Fibroblast of pulmonary artery (primary cell): Measurements from ENCODE around the gene MOV10L1.

Experiments used
- DNase-seq: peaks from one replicate; pipeline ENCODE4 v3.0.0-alpha.2; 2010; ENCODE audit warnings: low read depth
- H3K4me3 ChIP-seq: replicated peaks from 2 replicates; pipeline ENCODE4 v1.5.1; 2011; ENCODE audit warnings: low read depth, mild to moderate bottlenecking, control low read depth, low read length, moderate library complexity
- TF ChIP-seq, protein P1 (sequence below): IDR thresholded peaks from 2 replicates; pipeline ENCODE4 v1.5.1; 2011; ENCODE audit warnings: mild to moderate bottlenecking, control low read depth, low read length, inconsistent platforms; ENCODE audit errors: missing control alignments

Gene MOV10L1

DNA sequence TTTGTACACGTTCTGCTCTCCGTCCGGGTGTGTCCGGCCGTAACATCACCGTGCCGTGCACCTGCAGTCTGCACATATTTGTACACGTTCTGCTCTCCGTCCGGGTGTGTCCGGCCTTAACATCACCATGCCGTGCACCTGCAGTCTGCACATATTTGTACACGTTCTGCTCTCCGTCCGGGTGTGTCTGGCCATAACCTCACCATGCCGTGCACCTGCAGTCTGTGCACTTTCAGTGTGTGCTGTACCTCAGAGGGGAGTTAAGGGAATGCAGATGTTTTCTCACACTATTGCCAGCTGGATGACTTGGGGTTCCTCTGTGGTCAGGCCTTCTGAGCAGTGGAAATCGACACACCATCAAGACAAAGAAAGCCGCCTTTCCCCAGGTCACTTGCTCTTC, 35.9 kb upstream of the MOV10L1 start:
- TF ChIP-seq, protein P1, sequence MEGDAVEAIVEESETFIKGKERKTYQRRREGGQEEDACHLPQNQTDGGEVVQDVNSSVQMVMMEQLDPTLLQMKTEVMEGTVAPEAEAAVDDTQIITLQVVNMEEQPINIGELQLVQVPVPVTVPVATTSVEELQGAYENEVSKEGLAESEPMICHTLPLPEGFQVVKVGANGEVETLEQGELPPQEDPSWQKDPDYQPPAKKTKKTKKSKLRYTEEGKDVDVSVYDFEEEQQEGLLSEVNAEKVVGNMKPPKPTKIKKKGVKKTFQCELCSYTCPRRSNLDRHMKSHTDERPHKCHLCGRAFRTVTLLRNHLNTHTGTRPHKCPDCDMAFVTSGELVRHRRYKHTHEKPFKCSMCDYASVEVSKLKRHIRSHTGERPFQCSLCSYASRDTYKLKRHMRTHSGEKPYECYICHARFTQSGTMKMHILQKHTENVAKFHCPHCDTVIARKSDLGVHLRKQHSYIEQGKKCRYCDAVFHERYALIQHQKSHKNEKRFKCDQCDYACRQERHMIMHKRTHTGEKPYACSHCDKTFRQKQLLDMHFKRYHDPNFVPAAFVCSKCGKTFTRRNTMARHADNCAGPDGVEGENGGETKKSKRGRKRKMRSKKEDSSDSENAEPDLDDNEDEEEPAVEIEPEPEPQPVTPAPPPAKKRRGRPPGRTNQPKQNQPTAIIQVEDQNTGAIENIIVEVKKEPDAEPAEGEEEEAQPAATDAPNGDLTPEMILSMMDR = no peak
- H3K4me3 ChIP-seq = no peak overlapping the region
- DNase-seq = no peak

DNA sequence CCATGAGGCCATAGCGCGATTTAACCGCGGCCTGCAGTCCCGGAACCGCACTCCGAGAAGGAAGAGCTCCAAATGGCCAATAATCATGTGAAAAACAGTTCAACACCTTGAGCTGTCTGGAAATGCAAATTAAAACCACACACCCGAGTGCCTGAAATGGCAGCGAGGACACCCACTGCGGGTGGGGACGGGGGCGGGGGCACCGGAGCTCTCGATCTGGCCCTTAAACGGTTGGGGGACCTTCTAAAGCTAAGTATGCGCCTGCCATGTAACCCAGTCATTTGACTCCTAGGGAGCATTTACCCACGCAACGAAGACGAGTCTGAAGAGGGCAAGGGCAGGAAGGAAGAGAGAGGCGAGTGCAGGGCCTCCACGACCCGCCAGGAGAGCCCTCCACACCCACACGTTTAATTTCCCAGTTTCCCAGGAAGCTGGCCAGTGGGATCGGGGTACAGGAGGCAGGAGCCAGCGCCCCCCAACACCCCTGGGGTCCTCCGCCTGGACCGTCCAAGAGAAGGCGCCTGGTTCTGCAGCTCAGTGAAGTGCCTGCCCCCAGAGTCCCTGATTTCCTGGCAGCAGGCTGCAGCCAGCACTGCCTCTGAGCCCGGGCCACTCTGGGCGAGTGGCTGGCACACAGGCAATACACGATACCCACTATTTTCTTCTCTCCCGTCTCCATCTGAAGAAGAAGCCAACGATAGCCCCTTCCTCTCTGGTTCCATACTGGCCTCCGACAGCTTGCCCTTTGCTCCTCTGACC, 33.4 kb upstream of the MOV10L1 start:
- TF ChIP-seq, protein P1 = no peak
- no peak for DNase-seq
- H3K4me3 ChIP-seq = no peak overlapping the region

DNA sequence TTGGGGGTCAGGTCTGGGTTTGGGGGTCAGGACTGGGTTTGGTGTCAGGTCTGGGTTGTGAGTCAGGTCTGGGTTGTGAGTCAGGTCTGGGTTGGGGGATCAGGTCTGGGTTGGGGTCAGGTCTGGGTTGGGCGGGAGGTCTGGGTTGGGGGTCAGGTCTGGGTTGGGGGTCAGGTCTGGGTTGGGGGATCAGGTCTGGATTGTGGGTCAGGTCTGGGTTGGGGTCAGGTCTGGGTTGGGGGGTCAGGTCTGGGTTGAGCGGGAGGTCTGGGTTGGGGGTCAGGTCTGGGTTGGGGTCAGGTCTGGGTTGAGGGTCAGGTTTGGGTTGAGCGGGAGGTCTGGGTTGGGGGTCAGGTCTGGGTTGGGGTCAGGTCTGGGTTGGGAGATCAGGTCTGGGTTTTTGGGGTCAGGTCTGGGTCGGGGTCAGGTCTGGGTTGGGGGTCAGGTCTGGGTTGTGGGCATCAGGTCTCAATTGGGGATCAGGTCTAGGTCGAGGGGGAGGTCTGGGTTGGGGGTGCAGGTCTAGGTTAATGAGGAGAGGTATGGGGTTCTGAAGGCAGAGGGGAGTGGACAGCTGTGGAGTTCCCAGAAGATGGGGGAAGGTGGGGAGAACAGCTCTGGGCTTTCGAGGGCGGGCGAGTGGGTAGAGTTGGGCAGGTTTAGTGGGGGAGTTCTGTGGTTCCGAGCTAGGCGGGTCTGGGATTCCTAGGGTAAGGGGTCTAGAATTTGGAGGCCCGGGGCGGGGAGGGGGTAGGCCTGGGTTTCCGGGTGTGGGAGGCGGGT, 32.3 kb upstream of the MOV10L1 start:
- DNase-seq = no peak
- H3K4me3 ChIP-seq = no peak overlapping the region
- TF ChIP-seq, protein P1 = no peak

DNA sequence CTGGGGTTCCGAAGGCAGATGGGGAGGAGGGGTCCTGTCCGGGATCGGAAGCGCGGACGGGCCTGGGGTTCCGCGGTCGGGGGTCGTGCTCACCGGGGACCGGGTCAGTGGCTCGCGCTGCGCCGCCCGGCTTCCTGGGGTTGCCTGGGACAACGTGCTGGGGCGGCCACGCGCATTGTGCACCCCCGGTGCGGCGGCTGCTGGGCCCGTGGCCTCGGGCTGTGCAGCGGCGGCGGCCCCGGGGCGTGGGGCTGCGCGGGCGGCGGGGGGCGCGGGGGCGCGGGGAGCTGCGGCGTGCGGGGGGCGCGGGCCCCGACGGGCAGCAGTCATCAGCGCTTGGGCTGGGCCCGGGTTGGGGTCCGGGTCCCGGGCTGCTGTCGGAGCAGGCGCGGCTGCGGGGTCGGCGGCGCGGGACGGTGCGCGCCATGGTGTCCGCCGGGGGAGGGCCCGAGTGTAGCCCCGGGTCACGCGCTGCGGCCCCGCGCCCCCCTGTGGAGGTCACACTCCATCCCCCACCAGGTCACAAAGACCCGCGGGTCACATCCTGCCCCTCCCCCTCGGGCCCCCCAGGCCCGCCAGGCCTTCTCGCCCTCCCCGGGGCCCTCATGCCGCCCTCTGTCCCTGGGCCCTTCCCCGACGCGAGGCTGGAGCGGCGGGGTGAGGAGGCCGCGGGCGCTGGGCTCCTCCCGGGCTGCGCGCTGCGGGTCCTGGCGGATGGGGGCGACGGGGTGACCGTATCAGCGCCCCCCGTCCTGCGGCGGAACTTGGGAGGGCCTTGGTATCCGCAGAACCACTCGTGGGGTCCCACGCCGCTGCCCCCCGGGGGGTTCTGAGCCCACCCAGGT, 31.5 kb upstream of the MOV10L1 start, which contains the start of gene TTLL8:
TSS of gene TTLL8 (minus strand) at position 238 of the 845 bp plus-strand sequence.
- TF ChIP-seq, protein P1 = no peak
- H3K4me3 ChIP-seq = no peak within 1 kb of the TSS
- DNase-seq = no peak

DNA sequence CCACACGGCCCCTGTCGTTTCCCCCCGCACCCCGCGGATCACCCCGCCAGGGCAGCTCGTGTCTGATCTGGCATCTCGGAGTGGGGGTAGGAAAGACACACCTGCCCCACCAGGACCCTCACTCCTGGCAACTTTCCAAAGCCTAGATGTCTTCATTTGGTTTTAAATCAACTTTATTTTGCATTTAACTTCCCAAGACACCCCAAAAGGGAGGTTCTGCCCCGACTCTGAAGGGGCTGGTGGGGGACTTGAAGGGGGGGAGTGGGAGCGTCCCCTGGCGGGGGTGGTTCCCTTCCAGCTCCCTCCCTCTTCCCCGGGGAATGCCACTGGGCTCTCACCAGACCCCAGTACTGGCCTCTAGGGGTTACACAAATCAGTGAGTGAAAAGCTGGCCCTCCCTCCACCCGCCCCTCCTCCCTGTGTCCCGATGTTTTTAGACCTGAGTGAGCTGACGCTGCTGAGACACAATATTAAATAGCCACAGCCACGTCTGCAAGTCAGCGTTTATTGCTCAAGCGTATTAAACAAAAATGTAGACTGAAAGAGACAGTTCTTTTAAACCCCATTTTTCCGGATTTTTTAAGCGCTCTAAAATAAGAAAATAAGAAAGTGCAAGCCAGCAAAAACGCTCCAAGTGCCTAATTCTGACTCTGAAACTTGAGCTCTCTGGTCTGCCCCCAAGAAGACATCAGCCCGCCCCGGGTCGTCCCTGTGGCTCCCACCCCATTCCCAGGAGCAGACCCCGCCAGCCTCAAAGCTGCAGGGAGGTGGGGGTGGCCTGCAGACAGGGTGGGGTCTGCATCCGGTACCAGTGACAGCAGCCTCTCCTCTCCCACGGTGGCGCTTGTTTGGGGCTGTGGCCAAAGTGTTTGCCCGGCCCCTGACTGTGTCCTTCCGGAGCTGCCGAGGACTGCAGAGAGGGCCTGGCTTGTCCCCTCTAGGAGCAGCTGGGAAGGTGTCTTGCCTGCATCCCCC, 30.6 kb upstream of the MOV10L1 start:
- peak; percentile 53 for DNase-seq
- TF ChIP-seq, protein P1 = peak; percentile 9
- no peak overlapping the region for H3K4me3 ChIP-seq

DNA sequence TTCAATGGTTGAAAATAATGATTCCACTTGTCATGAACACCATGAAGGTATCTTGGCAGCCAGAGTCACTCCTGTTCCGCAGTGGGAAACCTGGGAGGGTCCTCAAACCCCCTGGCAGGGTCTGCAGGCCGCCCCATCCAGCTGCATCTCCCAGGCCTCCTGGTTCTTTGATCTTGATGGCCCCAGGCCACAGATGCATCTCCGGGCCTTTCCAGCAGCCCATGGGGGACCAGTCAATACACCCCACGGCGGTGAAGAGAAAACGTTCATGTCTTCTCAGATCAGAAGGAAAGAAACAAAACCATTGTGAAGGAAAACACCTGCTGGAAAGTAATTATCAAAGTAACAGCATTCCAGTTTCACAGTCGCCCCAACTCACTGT, 29.9 kb upstream of the MOV10L1 start:
- TF ChIP-seq, protein P1 = no peak
- H3K4me3 ChIP-seq = no peak overlapping the region
- DNase-seq = no peak
